Tibial artery (tissue), 4 donors: ENCODE results near the gene ABL2.
"Not testable (repeated sequence)": the region's sequence is repeated elsewhere in the genome, so short reads cannot be mapped to it uniquely, and the experiment has no call there.

Source experiments
- DNase-seq, 2 donors: peaks; one replicate each; pipeline ENCODE4 v3.0.0-alpha.2; 2019
- H3K27ac ChIP-seq, 2 donors: fragments of 200-600 bp; sonication (generic) in 1 of 2; 1 replicate in 1 of 2; 2 replicates in 1 of 2; pipeline ENCODE4 v1.5.1; 2018 to 2019; ENCODE audit warnings: mild to moderate bottlenecking in 1 of 2
- H3K27me3 ChIP-seq, 2 donors: fragments of 200-600 bp; sonication (generic) in 1 of 2; one replicate each; pipeline versions ENCODE4 v1.5.1 to v1.6.0; 2016 to 2019
- H3K36me3 ChIP-seq, 3 donors: fragments of 200-600 bp; sonication (generic) in 2 of 3; one replicate each; pipeline ENCODE4 v1.5.1; 2016 to 2019; ENCODE audit warnings: mild to moderate bottlenecking in 2 of 3
- H3K4me1 ChIP-seq, 4 donors: fragments of 200-600 bp; sonication (generic) in 2 of 4; 1 replicate in 3 of 4; 2 replicates in 1 of 4; pipeline ENCODE4 v1.5.1; 2016 to 2019
- H3K4me3 ChIP-seq, 2 donors: fragments of 200-600 bp; sonication (generic) in 1 of 2; 1 replicate in 1 of 2; 2 replicates in 1 of 2; pipeline ENCODE4 v1.5.1; 2018 to 2019; ENCODE audit warnings: mild to moderate bottlenecking in 2 of 2
- H3K9me3 ChIP-seq, 3 donors: fragments of 200-600 bp; sonication (generic) in 1 of 3; one replicate each; pipeline ENCODE4 v1.5.1; 2016 to 2019
- intact Hi-C: fragments of 100-400 bp; cut with DNase I; formaldehyde crosslinking; loops from one replicate; pipeline ENCODE4 v1.15.0; 2023; ENCODE audit warnings: low total_unique reads
- TF ChIP-seq, protein P1 (sequence below), 2 experiments: fragments of 200-600 bp in 1 of 2; fragments of 450-650 bp in 1 of 2; IDR thresholded peaks; one replicate each; pipeline ENCODE4 v1.5.1; 2017 to 2019; ENCODE audit warnings: antibody characterized with exemption in 2 of 2, mild to moderate bottlenecking in 1 of 2, moderate library complexity in 1 of 2

ABL2 gene

DNA sequence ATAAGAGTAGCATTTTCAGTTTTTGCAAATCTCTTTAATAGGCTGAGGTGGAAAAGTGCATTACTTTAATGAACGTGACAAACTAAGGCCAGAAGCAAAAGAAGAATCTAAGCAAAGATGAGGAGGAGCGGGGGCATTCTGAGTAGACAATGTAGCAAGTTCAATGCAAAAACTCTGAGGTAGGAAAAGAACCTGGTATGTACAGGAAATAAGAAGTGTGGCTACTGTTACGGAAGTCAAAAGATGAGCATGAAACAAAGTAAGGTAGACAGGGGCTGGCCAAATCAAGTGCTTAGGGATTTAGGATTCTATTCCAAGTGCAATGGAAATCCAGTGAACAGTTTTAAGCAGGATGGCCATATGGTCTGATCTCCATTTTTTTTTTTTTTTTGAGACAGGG is 84.0 kb downstream of the ABL2 start:
- intact Hi-C loops: no loop called here
- Histone ChIP-seq H3K4me1 (peaks cover 0 to 31% (median 5%) of the 10 kb centered on the region in 4 donors), H3K27me3 (no peaks in the 10 kb centered on the region), H3K9me3 (peaks cover 0 to 3% (median 0%) of the 10 kb centered on the region in 3 donors), H3K4me3 (no peak overlapping the region), H3K27ac (no peak overlapping the region), H3K36me3 (peaks cover 0 to 3% (median 0%) of the 10 kb centered on the region in 3 donors)
- TF ChIP-seq, protein P1, sequence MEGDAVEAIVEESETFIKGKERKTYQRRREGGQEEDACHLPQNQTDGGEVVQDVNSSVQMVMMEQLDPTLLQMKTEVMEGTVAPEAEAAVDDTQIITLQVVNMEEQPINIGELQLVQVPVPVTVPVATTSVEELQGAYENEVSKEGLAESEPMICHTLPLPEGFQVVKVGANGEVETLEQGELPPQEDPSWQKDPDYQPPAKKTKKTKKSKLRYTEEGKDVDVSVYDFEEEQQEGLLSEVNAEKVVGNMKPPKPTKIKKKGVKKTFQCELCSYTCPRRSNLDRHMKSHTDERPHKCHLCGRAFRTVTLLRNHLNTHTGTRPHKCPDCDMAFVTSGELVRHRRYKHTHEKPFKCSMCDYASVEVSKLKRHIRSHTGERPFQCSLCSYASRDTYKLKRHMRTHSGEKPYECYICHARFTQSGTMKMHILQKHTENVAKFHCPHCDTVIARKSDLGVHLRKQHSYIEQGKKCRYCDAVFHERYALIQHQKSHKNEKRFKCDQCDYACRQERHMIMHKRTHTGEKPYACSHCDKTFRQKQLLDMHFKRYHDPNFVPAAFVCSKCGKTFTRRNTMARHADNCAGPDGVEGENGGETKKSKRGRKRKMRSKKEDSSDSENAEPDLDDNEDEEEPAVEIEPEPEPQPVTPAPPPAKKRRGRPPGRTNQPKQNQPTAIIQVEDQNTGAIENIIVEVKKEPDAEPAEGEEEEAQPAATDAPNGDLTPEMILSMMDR (IDR thresholded peaks at IDR 0.05): no peak
- DNase-seq: no peak

DNA sequence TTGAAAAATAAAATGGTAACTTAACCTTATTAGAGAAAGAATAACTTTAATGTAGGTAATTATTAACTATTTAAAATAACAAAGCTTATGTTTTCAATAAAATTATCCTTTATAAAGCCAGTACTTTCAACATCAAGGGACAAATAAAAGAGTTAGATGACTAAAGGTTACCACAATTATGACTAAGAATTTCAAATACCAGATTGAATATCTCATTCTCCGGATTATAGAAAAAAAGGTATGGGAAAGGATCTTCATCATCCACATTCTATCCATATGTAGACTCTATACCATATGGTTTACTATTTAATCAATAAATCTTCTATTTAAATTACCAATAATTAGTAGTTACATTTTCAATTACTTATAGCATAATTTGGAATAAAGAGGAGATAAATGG is 84.9 kb downstream of the ABL2 start:
- Histone ChIP-seq H3K27ac (no peak overlapping the region), H3K27me3 (no peaks in the 10 kb centered on the region), H3K4me1 (peaks cover 0 to 35% (median 5%) of the 10 kb centered on the region in 4 donors), H3K36me3 (no peaks in the 10 kb centered on the region), H3K4me3 (no peak overlapping the region), H3K9me3 (peaks cover 0 to 2% (median 0%) of the 10 kb centered on the region in 3 donors)
- TF ChIP-seq, protein P1 (IDR thresholded peaks at IDR 0.05): no peak
- intact Hi-C loops: no loop called here
- DNase-seq: no peak

DNA sequence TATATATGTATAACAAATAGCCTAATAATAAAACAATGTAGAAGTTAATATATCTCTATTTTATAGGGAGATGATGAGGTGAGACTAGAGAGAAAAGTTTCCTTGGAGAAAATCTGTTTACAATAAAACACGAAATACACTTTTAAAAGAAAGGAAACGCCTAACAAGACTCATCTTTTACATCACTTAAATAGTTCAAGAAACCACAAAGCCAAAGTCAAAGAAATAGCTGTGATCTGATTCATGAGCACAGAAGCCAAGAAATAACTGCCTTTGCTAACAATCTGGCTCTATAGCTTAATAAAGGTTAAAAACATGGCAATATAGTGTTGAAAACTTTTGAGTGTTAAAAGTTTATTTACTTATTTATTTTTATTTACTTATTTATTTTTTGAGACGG is 86.2 kb downstream of the ABL2 start:
- Histone ChIP-seq H3K9me3 (no peaks in the 10 kb centered on the region), H3K27ac (peak overlapping the region; percentile 38 to 59), H3K4me1 (peaks cover 0 to 35% (median 5%) of the 10 kb centered on the region in 4 donors), H3K36me3 (no peaks in the 10 kb centered on the region), H3K27me3 (no peaks in the 10 kb centered on the region), H3K4me3 (peak overlapping the region in 1 of 2 donors; percentile 47)
- DNase-seq: no peak
- intact Hi-C loops: no loop called here
- TF ChIP-seq, protein P1 (IDR thresholded peaks at IDR 0.05): no peak

DNA sequence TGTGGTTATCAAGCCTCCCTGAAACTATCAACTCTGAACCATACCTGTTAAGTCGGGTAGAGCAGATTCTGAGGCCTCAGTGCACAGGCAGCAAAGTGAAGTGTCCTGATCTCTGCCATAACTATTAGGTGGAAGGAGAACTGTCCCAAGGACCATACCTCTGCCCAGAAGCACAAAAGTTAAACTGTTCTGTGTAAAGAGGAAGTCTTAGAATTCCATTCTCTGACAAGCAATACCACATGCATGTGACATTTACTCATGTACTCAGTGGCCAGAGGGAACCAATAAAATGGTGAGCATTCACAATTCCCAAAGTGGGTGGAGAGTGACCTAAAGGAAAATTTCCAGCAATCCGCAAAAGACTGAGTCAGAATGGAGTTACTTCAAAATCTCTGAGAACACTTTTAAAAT is 86.6 kb downstream of the ABL2 start:
- DNase-seq: no peak
- Histone ChIP-seq H3K27ac (peak overlapping the region; percentile 38 to 59), H3K36me3 (no peaks in the 10 kb centered on the region), H3K4me3 (peak overlapping the region; percentile 15 to 47), H3K4me1 (peaks cover 0 to 40% (median 5%) of the 10 kb centered on the region in 4 donors), H3K9me3 (no peaks in the 10 kb centered on the region), H3K27me3 (no peaks in the 10 kb centered on the region)
- TF ChIP-seq, protein P1 (IDR thresholded peaks at IDR 0.05): no peak
- intact Hi-C loops: no loop called here

DNA sequence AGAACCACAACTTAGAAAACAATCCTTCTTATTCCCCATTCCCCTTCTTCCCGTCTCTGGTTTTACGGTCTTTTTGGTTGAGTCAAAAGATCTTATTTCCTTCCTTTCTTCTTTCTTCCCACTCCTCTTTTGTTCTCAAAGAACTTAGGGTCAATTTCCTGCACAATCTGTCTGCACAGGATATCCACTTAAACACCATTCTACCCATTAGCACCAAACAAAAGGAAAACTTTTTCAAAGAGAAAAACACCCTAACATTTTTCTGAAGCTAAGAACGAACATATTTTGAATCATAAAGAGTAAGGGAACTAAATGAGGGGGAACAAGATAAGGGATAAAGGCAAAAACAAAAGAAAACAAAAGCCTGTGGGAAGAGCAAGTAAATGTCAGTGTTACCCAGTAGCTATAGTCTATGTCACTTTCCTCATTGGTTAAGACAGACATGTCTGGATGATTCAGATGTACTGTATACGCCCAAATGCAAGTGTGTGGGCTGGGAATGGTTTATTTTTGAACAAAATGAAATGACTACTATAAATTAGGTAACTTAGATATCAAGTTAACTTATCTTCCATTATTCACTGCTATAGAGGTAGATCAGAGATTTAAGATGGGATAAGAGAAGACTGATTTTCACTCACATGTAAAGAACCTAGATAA is 87.8 kb downstream of the ABL2 start:
- intact Hi-C loops: no loop called here
- peak overlapping the region; percentile 38 to 59 for H3K27ac ChIP-seq
- no peak for DNase-seq

DNA sequence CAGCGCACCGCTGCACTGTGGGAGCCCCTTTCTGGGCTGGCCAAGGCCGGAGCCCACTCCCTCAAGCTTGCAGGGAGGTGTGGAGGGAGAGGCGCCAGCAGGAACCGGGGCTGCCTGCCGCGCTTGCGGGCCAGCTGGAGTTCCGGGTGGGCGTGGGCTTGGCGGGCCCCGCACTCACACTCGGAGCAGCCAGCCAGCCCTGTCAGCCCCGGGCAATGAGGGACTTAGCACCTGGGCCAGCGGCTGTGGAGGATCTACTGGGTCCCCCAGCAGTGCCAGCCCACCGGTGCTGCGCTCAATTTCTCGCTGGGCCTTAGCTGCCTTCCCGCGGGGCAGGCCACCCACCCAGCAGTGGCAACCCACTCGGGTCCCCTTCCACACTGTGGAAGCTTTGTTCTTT is 90.7 kb downstream of the ABL2 start:
- DNase-seq, H3K27me3 ChIP-seq, H3K4me3 ChIP-seq, intact Hi-C loops, H3K36me3 ChIP-seq, H3K27ac ChIP-seq, H3K9me3 ChIP-seq: not testable (repeated sequence)
- H3K4me1 ChIP-seq: peaks cover 0 to 46% (median 5%) of the 10 kb centered on the region in 4 donors

More for the DNA sequence above, 87.8 kb downstream of the ABL2 start:
- H3K9me3 ChIP-seq: no peaks in the 10 kb centered on the region
- no peaks in the 10 kb centered on the region for H3K27me3 ChIP-seq
- TF ChIP-seq, protein P1 (IDR thresholded peaks at IDR 0.05): no peak
- peak overlapping the region; percentile 15 to 47 for H3K4me3 ChIP-seq
- H3K4me1 ChIP-seq: peaks cover 0 to 48% (median 5%) of the 10 kb centered on the region in 4 donors
- H3K36me3 ChIP-seq: no peaks in the 10 kb centered on the region
